ENCODE data around the gene ESR2. TPM values are rescaled to one million over a fixed set of nuclear protein-coding genes. Genes with fewer than 3 reads are reported as not detected.

Gene ESR2
- total RNA-seq, 6 experiments from 2014 or later: not detected

- no peaks in the 10 kb centered on the region for H3K36me3 Mint-ChIP-seq (ENCODE audit: low read depth)
- no peak overlapping the region for H3K27ac Mint-ChIP-seq
- peaks cover 2% of the 10 kb centered on the region for H3K27me3 Mint-ChIP-seq (ENCODE audit: insufficient read depth)
- no peak overlapping the region for H3K4me3 Mint-ChIP-seq
- TF ChIP-seq, protein P1, sequence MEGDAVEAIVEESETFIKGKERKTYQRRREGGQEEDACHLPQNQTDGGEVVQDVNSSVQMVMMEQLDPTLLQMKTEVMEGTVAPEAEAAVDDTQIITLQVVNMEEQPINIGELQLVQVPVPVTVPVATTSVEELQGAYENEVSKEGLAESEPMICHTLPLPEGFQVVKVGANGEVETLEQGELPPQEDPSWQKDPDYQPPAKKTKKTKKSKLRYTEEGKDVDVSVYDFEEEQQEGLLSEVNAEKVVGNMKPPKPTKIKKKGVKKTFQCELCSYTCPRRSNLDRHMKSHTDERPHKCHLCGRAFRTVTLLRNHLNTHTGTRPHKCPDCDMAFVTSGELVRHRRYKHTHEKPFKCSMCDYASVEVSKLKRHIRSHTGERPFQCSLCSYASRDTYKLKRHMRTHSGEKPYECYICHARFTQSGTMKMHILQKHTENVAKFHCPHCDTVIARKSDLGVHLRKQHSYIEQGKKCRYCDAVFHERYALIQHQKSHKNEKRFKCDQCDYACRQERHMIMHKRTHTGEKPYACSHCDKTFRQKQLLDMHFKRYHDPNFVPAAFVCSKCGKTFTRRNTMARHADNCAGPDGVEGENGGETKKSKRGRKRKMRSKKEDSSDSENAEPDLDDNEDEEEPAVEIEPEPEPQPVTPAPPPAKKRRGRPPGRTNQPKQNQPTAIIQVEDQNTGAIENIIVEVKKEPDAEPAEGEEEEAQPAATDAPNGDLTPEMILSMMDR (IDR thresholded peaks at IDR 0.05): no peak
- H3K9me3 Mint-ChIP-seq: no peaks in the 10 kb centered on the region
- no peaks in the 10 kb centered on the region for H3K4me1 Mint-ChIP-seq (ENCODE audit: low read depth)
- DNase-seq: no peak
These were observed 33.8 kb downstream of the ESR2 start for GRCh38 chr14:64260418-64260817.

DNA sequence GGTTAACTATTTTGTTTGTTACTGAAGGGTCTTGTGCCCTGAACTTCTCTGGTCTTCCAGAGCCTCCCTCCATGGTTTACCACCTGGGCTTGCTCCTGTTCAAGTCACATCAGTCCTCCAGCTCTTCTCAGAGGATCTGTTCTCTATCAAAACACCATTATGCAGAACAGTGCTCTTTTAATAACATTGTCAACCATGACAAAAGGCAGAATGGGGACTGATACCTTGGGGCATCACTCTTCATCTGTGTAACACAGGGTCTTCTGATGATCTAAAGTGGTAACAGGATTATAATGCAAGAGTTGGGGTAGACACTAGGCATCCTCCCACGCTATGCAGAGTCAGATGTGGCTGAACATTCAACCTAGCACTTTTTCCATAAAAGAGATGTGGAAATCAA is 38.4 kb downstream of the ESR2 start:
- no peak overlapping the region for H3K27ac Mint-ChIP-seq
- no peak overlapping the region for H3K4me3 Mint-ChIP-seq
- TF ChIP-seq, protein P1 (IDR thresholded peaks at IDR 0.05): no peak
- H3K27me3 Mint-ChIP-seq (ENCODE audit: insufficient read depth): peaks cover 2% of the 10 kb centered on the region
- no peaks in the 10 kb centered on the region for H3K9me3 Mint-ChIP-seq
- H3K4me1 Mint-ChIP-seq (ENCODE audit: low read depth): peaks cover 17% of the 10 kb centered on the region
- H3K36me3 Mint-ChIP-seq (ENCODE audit: low read depth): no peaks in the 10 kb centered on the region
- DNase-seq: no peak

DNA sequence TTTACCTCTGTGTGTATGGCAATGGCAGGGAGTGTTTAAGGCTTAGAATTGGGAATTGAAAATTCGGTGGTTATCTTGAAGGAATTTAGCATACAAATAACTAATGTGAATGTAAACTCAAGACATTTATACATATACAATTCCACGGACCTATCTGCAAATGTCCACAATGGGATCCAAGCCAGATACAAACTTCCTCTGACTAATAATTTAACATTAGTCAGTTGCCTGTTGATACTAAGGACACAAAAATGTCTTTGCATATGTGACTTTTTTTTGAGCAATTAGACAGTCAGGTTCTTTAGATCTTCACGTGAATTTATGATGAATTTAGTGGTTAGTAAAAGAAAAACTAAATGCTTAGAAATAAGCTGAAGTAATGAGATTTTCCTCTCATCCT is 40.5 kb downstream of the ESR2 start:
- Mint-ChIP-seq H3K36me3 (ENCODE audit: low read depth) (no peaks in the 10 kb centered on the region), H3K9me3 (no peaks in the 10 kb centered on the region), H3K4me3 (peak overlapping the region; percentile 77), H3K4me1 (ENCODE audit: low read depth) (peaks cover 17% of the 10 kb centered on the region), H3K27ac (peak overlapping the region; percentile 70), H3K27me3 (ENCODE audit: insufficient read depth) (peaks cover 8% of the 10 kb centered on the region; the same call in 1 of the 2 replicates)
- TF ChIP-seq, protein P1 (IDR thresholded peaks at IDR 0.05): no peak
- peak; percentile 67 for DNase-seq

DNA sequence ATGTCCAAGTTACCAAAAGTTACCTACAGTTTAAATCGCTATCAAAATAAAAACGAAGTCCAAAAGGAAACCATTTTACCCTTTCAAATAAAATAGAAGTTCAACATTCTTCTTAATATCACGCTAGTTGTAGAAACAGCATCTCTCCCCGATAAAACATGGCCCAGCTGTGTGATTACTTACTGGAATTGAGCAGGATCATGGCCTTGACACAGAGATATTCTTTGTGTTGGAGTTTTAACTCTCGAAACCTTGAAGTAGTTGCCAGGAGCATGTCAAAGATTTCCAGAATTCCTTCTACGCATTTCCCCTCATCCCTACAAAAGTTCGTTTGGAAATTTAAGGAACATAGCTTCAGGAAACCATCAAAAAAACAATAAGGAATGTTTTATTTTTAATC is 44.8 kb downstream of the ESR2 start:
- Mint-ChIP-seq H3K4me3 (no peak overlapping the region), H3K36me3 (ENCODE audit: low read depth) (no peaks in the 10 kb centered on the region), H3K27me3 (ENCODE audit: insufficient read depth) (peaks cover 16% of the 10 kb centered on the region), H3K27ac (no peak overlapping the region), H3K4me1 (ENCODE audit: low read depth) (peaks cover 16% of the 10 kb centered on the region), H3K9me3 (no peaks in the 10 kb centered on the region)
- TF ChIP-seq, protein P1 (IDR thresholded peaks at IDR 0.05): no peak
- DNase-seq: no peak

DNA sequence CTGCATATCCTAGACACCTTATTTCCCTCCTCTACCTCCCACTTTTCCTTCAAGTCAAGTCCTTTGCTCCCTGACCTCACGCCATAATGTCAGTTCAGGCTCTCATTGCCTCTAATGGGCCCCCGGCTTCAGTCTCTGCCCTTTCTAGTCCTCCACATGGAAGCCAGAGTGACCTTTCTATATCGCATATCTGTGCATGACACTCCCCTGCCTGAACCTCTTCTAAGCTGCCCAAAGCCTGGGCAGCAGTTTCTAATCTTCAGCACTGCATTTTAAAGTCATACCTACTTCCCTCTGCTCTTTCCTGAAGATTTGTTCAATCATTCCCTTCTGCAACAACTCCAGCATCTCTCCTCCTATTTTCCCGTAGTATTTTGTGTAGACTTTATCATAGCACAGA is 45.5 kb downstream of the ESR2 start:
- H3K9me3 Mint-ChIP-seq: no peaks in the 10 kb centered on the region
- no peak for DNase-seq
- no peak overlapping the region; the same call in 1 of the 2 replicates for H3K4me3 Mint-ChIP-seq
- H3K36me3 Mint-ChIP-seq (ENCODE audit: low read depth): no peaks in the 10 kb centered on the region
- peaks cover 9% of the 10 kb centered on the region for H3K4me1 Mint-ChIP-seq (ENCODE audit: low read depth)
- H3K27ac Mint-ChIP-seq: no peak overlapping the region
- H3K27me3 Mint-ChIP-seq (ENCODE audit: insufficient read depth): peaks cover 22% of the 10 kb centered on the region
- TF ChIP-seq, protein P1 (IDR thresholded peaks at IDR 0.05): no peak

DNA sequence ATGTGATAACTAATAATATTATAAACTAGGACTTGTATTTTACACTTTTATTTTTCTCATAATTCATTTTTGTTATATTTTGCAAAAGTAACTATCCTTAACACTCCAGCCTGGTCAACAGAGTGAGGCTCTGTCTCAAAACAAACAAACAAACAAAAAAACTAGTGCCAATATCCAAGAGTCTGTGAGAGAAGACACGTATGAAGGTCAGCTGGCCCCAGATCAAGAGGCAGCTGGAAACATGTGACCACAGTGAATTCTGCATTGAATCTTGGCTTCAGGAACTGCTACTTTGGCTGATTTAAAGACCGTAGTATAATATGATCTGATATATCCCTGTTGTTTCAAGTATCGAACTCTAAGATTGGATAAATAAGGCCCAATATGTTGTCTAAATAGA is 47.0 kb downstream of the ESR2 start:
- Mint-ChIP-seq H3K27ac (no peak overlapping the region), H3K4me3 (no peak overlapping the region), H3K36me3 (ENCODE audit: low read depth) (no peaks in the 10 kb centered on the region), H3K9me3 (no peaks in the 10 kb centered on the region), H3K4me1 (ENCODE audit: low read depth) (peaks cover under 1% of the 10 kb centered on the region; the same call in 1 of the 2 replicates), H3K27me3 (ENCODE audit: insufficient read depth) (peaks cover 30% of the 10 kb centered on the region)
- DNase-seq: no peak
- TF ChIP-seq, protein P1 (IDR thresholded peaks at IDR 0.05): no peak
